Liver (tissue), 3 donors: ENCODE data around the gene YAF2.

Experiments used
- ATF3 ChIP-seq: IDR thresholded peaks from 2 replicates; pipeline ENCODE4 v1.6.1; 2016; ENCODE audit warnings: antibody characterized with exemption
- FOXA2 ChIP-seq: IDR thresholded peaks from 2 replicates; pipeline ENCODE4 v1.6.1; 2016; ENCODE audit warnings: antibody characterized with exemption
- GABPA ChIP-seq, 2 donors: IDR thresholded peaks in 1 of 2; conservative IDR thresholded peaks in 1 of 2; 2 replicates each; pipeline ENCODE4 v1.6.1; 2016; ENCODE audit warnings: antibody characterized with exemption in 2 of 2, mild to moderate bottlenecking in 1 of 2, moderate library complexity in 1 of 2
- JUND ChIP-seq, 2 donors: IDR thresholded peaks; 2 replicates each; pipeline ENCODE4 v1.6.1; 2016; ENCODE audit warnings: antibody characterized with exemption in 2 of 2
- MAX ChIP-seq: IDR thresholded peaks from 2 replicates; pipeline ENCODE4 v1.6.1; 2016; ENCODE audit warnings: antibody characterized with exemption
- NR2F2 ChIP-seq: IDR thresholded peaks from 2 replicates; pipeline ENCODE4 v1.6.1; 2016; ENCODE audit warnings: antibody characterized with exemption
- RAD21 ChIP-seq, 2 donors: IDR thresholded peaks; 2 replicates each; pipeline ENCODE4 v1.6.1; 2016; ENCODE audit warnings: antibody characterized with exemption in 2 of 2, mild to moderate bottlenecking in 2 of 2
- SP1 ChIP-seq: IDR thresholded peaks from 2 replicates; pipeline ENCODE4 v1.6.1; 2018; ENCODE audit warnings: antibody characterized with exemption, mild to moderate bottlenecking
- TAF1 ChIP-seq: conservative IDR thresholded peaks from 2 replicates; pipeline ENCODE4 v1.6.1; 2016; ENCODE audit warnings: antibody characterized with exemption, mild to moderate bottlenecking
- TF ChIP-seq, protein P1 (sequence below): fragments of 150-350 bp; IDR thresholded peaks from 2 replicates; pipeline ENCODE4 v1.5.1; 2017; ENCODE audit warnings: improper control_type of control experiment, low read depth, low read length; ENCODE audit not compliant: missing input control
- TF ChIP-seq, protein P2 (sequence below): IDR thresholded peaks from 2 replicates; pipeline ENCODE4 v1.6.1; 2016; ENCODE audit warnings: antibody characterized with exemption, mild to moderate bottlenecking
- TF ChIP-seq, protein P3 (sequence below): IDR thresholded peaks from 2 replicates; pipeline ENCODE4 v1.6.1; 2016; ENCODE audit warnings: antibody characterized with exemption
- donor health status: healthy.
- donor health status: healthy.

DNA sequence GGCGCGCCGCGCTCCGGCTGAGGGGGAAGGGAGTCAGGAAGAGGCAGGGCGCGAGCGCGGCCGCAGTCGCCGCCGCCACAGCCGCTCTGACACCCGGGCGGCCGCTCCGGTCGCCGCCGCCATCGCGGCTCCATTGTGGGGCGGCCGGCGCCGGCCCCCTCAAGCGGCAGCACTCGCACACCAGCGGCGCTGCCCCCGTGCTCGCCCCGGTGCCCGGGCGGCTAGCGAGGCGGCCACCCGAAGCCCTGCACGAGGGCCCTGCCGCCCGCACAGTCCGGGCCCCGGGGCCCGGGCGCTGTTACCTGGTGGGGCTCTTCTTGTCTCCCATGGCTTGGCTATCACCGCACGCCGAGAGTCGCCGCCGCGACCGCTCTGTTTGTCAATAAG is 202 bp downstream of the YAF2 start:
- TF ChIP-seq, protein P1, sequence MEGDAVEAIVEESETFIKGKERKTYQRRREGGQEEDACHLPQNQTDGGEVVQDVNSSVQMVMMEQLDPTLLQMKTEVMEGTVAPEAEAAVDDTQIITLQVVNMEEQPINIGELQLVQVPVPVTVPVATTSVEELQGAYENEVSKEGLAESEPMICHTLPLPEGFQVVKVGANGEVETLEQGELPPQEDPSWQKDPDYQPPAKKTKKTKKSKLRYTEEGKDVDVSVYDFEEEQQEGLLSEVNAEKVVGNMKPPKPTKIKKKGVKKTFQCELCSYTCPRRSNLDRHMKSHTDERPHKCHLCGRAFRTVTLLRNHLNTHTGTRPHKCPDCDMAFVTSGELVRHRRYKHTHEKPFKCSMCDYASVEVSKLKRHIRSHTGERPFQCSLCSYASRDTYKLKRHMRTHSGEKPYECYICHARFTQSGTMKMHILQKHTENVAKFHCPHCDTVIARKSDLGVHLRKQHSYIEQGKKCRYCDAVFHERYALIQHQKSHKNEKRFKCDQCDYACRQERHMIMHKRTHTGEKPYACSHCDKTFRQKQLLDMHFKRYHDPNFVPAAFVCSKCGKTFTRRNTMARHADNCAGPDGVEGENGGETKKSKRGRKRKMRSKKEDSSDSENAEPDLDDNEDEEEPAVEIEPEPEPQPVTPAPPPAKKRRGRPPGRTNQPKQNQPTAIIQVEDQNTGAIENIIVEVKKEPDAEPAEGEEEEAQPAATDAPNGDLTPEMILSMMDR = no peak
- TF ChIP-seq GABPA (IDR thresholded peaks at IDR 0.05 in 1 of 2, conservative IDR thresholded peaks at IDR 0.05 in 1 of 2) = no peak
- TF ChIP-seq NR2F2 = no peak
- TF ChIP-seq MAX = no peak
- TF ChIP-seq JUND (IDR thresholded peaks at IDR 0.05) = no peak
- no peak for TF ChIP-seq RAD21 (IDR thresholded peaks at IDR 0.05)
- TF ChIP-seq, protein P2, sequence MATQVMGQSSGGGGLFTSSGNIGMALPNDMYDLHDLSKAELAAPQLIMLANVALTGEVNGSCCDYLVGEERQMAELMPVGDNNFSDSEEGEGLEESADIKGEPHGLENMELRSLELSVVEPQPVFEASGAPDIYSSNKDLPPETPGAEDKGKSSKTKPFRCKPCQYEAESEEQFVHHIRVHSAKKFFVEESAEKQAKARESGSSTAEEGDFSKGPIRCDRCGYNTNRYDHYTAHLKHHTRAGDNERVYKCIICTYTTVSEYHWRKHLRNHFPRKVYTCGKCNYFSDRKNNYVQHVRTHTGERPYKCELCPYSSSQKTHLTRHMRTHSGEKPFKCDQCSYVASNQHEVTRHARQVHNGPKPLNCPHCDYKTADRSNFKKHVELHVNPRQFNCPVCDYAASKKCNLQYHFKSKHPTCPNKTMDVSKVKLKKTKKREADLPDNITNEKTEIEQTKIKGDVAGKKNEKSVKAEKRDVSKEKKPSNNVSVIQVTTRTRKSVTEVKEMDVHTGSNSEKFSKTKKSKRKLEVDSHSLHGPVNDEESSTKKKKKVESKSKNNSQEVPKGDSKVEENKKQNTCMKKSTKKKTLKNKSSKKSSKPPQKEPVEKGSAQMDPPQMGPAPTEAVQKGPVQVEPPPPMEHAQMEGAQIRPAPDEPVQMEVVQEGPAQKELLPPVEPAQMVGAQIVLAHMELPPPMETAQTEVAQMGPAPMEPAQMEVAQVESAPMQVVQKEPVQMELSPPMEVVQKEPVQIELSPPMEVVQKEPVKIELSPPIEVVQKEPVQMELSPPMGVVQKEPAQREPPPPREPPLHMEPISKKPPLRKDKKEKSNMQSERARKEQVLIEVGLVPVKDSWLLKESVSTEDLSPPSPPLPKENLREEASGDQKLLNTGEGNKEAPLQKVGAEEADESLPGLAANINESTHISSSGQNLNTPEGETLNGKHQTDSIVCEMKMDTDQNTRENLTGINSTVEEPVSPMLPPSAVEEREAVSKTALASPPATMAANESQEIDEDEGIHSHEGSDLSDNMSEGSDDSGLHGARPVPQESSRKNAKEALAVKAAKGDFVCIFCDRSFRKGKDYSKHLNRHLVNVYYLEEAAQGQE = no peak
- no peak for TF ChIP-seq SP1
- TF ChIP-seq, protein P3, sequence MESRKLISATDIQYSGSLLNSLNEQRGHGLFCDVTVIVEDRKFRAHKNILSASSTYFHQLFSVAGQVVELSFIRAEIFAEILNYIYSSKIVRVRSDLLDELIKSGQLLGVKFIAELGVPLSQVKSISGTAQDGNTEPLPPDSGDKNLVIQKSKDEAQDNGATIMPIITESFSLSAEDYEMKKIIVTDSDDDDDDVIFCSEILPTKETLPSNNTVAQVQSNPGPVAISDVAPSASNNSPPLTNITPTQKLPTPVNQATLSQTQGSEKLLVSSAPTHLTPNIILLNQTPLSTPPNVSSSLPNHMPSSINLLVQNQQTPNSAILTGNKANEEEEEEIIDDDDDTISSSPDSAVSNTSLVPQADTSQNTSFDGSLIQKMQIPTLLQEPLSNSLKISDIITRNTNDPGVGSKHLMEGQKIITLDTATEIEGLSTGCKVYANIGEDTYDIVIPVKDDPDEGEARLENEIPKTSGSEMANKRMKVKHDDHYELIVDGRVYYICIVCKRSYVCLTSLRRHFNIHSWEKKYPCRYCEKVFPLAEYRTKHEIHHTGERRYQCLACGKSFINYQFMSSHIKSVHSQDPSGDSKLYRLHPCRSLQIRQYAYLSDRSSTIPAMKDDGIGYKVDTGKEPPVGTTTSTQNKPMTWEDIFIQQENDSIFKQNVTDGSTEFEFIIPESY = no peak
- TF ChIP-seq FOXA2 = no peak
- TF ChIP-seq TAF1 = no peak
- TF ChIP-seq ATF3 = no peak
